ENCODE results near the gene C1orf167. TPM values are rescaled to one million over a fixed set of nuclear protein-coding genes. Genes with fewer than 3 reads are reported as not detected.
A peak's percentile ranks its signal among the peaks of the same experiment; 100 is the strongest.

Gene C1orf167
- total RNA-seq, 1 donor from 2014 or later: not detected

DNA sequence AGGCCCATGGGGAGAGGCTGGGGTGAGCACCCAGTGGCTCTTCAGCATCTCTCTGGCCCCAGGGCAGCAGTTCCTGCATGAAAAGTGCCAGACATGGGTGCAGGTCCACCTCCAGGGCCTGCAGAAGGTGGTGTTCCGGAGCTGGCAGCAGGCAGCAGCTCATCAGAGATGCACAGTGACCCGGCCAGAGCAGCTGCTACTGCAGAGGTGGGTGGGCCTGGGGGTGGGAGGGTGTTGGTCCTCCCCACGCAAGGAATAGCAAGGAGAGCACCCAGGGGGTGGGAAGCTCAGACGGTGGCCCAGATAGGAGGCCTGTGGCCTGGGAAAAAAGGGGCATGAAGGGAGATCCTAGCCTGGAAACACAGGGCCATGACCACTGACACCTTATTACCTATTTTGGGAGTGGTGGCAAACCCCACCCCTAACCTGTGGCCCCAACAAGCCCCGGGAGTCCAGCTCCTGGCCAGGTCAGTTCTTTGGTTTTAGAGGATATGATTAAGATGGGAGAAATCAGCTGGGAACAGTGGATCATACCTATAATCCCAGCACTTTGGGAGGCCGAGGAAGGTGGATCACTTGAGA lies 20.2 kb downstream of the C1orf167 start:
- Mint-ChIP-seq H3K36me3 (ENCODE audit: low read depth) (no peaks in the 10 kb centered on the region), H3K9me3 (no peaks in the 10 kb centered on the region), H3K4me3 (no peak overlapping the region), H3K4me1 (peaks cover 5% of the 10 kb centered on the region), H3K27me3 (ENCODE audit: low read depth) (no peaks in the 10 kb centered on the region), H3K27ac (ENCODE audit: unreplicated experiment) (no peak overlapping the region)
- TF ChIP-seq, protein P1, sequence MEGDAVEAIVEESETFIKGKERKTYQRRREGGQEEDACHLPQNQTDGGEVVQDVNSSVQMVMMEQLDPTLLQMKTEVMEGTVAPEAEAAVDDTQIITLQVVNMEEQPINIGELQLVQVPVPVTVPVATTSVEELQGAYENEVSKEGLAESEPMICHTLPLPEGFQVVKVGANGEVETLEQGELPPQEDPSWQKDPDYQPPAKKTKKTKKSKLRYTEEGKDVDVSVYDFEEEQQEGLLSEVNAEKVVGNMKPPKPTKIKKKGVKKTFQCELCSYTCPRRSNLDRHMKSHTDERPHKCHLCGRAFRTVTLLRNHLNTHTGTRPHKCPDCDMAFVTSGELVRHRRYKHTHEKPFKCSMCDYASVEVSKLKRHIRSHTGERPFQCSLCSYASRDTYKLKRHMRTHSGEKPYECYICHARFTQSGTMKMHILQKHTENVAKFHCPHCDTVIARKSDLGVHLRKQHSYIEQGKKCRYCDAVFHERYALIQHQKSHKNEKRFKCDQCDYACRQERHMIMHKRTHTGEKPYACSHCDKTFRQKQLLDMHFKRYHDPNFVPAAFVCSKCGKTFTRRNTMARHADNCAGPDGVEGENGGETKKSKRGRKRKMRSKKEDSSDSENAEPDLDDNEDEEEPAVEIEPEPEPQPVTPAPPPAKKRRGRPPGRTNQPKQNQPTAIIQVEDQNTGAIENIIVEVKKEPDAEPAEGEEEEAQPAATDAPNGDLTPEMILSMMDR (conservative IDR thresholded peaks at IDR 0.05): no peak
- no peak for DNase-seq (ENCODE audit: low read depth, low spot score)

DNA sequence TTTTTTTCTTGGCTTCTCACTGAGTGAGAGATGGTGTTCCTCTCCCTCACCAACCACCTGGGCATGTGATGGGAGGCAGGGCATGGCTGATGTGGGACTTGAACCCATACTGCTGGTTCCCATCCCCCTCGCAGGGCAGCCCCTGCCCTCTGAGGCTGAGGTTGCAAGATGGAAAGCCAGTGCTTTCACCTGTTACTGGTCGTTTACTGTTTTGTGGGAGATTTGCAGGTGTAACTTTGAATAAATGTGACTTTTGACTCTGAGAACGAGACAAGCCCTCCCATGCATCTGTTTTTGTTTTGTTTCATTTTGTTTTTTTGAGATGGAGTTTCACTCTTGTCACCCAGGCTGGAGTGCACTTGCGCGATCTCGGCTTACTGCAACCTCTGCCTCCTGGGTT lies 21.6 kb downstream of the C1orf167 start:
- no peak for DNase-seq (ENCODE audit: low read depth, low spot score)
- H3K4me1 Mint-ChIP-seq: peaks cover 5% of the 10 kb centered on the region
- H3K36me3 Mint-ChIP-seq (ENCODE audit: low read depth): no peaks in the 10 kb centered on the region
- H3K9me3 Mint-ChIP-seq: no peaks in the 10 kb centered on the region
- TF ChIP-seq, protein P1 (conservative IDR thresholded peaks at IDR 0.05): no peak
- no peak overlapping the region for H3K27ac Mint-ChIP-seq (ENCODE audit: unreplicated experiment)
- H3K27me3 Mint-ChIP-seq (ENCODE audit: low read depth): no peaks in the 10 kb centered on the region
- no peak overlapping the region for H3K4me3 Mint-ChIP-seq

DNA sequence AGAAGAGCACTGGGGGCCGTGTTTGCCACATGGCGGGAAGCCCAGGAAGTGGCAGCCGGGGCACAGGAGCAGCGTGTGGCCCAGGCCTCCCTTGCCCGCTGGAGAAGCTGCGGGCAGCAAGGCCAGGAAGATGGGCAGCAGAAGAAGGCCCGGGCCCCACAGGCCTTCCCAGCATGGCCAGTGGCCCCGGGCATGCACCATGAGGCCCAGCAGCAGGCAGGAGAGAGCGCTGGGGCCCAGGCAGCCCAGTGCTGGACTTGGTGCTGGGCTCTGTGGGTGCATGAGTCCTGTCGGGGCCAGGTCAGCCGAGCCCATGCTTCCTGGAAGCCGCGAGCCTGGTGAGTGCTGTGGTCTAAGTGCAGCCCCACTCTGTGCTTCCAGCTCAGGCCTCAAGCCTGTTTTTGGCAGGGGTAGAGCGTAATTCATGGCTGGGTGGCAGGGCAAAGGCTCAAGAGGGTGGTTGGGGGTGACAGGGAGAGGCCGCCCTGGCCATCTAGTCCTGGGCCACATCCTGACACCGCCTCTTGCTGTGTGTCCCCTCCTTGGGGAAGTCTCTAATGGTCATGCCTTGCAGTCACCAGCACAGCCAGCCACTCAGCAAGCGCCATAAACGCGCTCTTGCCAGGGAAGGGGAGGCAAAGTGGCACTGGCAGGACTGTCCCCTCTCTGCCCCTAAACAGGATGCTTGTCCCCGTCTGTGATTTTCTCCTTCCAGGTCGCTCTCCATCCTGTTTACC lies 22.4 kb downstream of the C1orf167 start:
- no peaks in the 10 kb centered on the region for H3K36me3 Mint-ChIP-seq (ENCODE audit: low read depth)
- TF ChIP-seq, protein P1 (conservative IDR thresholded peaks at IDR 0.05): no peak
- no peak for DNase-seq (ENCODE audit: low read depth, low spot score)
- H3K27ac Mint-ChIP-seq (ENCODE audit: unreplicated experiment): no peak overlapping the region
- no peaks in the 10 kb centered on the region for H3K9me3 Mint-ChIP-seq
- no peaks in the 10 kb centered on the region for H3K27me3 Mint-ChIP-seq (ENCODE audit: low read depth)
- peaks cover 5% of the 10 kb centered on the region for H3K4me1 Mint-ChIP-seq
- H3K4me3 Mint-ChIP-seq: no peak overlapping the region

DNA sequence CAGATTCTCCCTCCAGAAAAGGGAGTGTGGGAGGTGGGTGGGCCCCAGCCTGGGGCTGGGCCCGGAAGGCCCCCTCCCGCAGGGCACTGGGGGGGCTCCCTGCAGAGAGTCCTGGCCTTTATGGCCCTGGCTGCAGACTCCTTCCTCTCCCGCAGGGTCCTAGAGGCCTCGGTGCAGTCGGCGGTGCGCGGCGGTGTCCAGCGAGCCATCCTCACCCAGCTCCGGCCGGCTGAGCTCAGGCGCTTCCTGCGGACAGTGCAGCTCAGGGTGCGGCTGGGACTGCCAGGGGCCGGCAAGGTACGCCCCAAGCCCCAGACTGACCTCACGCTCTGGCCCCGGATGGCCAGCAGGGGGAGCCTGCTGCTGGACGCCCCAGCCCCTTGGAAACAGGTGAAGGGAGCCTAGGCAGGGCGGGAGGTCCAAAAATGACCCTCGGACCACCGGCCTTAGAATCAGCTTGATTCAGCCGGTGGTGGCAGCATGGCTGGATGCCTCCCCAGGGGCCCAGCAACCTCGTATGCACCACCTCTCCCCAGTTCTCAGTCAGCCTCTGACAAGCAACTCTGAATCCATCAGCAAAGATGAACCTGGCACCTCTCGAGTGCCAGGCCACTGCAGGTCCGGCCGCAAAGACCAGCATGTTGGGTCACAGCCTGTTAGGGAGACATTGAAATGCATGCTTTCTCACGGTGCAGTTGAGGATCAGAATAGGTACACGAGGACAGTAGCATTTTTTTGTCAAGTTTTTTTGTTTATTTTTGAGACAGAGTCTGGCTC lies 23.2 kb downstream of the C1orf167 start:
- peak overlapping the region; percentile 22 for H3K27ac Mint-ChIP-seq (ENCODE audit: unreplicated experiment)
- TF ChIP-seq, protein P1 (conservative IDR thresholded peaks at IDR 0.05): peak; percentile 84
- peaks cover 5% of the 10 kb centered on the region for H3K4me1 Mint-ChIP-seq
- no peaks in the 10 kb centered on the region for H3K36me3 Mint-ChIP-seq (ENCODE audit: low read depth)
- no peaks in the 10 kb centered on the region for H3K27me3 Mint-ChIP-seq (ENCODE audit: low read depth)
- peak; percentile 65 for DNase-seq (ENCODE audit: low read depth, low spot score)
- no peak overlapping the region for H3K4me3 Mint-ChIP-seq
- no peaks in the 10 kb centered on the region for H3K9me3 Mint-ChIP-seq

DNA sequence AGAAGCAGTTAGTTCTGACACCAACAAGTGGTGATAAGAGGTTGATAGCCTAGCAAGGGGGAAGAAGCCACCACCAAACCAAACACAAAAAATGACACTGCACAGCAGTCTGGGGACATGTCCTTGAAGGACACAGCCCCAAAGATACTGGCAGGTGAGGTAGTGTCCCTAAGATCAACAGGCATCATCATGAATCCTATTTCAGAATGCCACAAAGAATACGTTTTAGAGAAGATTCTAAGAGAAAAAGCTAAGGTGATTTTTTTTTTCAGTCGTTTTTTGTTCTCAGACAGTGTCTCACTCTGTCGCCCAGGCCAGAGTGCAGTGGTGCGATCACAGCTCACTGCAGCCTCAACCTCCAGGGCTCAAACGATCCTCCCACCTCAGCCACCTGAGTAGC lies 24.2 kb downstream of the C1orf167 start:
- no peaks in the 10 kb centered on the region for H3K36me3 Mint-ChIP-seq (ENCODE audit: low read depth)
- no peak for DNase-seq (ENCODE audit: low read depth, low spot score)
- H3K9me3 Mint-ChIP-seq: no peaks in the 10 kb centered on the region
- H3K4me1 Mint-ChIP-seq: peaks cover 5% of the 10 kb centered on the region
- no peak overlapping the region for H3K27ac Mint-ChIP-seq (ENCODE audit: unreplicated experiment)
- no peaks in the 10 kb centered on the region for H3K27me3 Mint-ChIP-seq (ENCODE audit: low read depth)
- H3K4me3 Mint-ChIP-seq: no peak overlapping the region
- TF ChIP-seq, protein P1 (conservative IDR thresholded peaks at IDR 0.05): no peak

Measured in neural crest cell (in vitro differentiated cells).